K562 (cell line): ENCODE data around the gene SOHLH2.

Experiments used
- GATAD2B ChIP-seq: fragments of 450-650 bp; IDR thresholded peaks from 2 replicates; pipeline ENCODE4 v1.6.1; 2017; ENCODE audit warnings: mild to moderate bottlenecking, borderline replicate concordance
- NRF1 ChIP-seq, 2 experiments: fragments of 450-650 bp; IDR thresholded peaks in 1 of 2; conservative IDR thresholded peaks in 1 of 2; 2 replicates each; pipeline ENCODE4 v1.6.1; 2014; ENCODE audit warnings: mild to moderate bottlenecking in 2 of 2
- RAD21 ChIP-seq, 2 experiments: fragments of 250-450 bp in 1 of 2; fragments of 450-650 bp in 1 of 2; sonication (Bioruptor Pico) in 1 of 2; formaldehyde crosslinking in 1 of 2; IDR thresholded peaks in 1 of 2; conservative IDR thresholded peaks in 1 of 2; 2 replicates each; pipeline versions ENCODE4 v1.4.0 to v1.8.0; 2020 to 2022; ENCODE audit warnings: mild to moderate bottlenecking in 2 of 2, moderate library complexity in 1 of 2
- TRIM28 ChIP-seq: fragments of 450-650 bp; IDR thresholded peaks from 2 replicates; pipeline ENCODE4 v1.6.1; 2017
- YY1 ChIP-seq, 3 experiments: IDR thresholded peaks; 2 replicates each; pipeline ENCODE4 v1.6.1; 2011; ENCODE audit warnings: low read length in 2 of 3, mild to moderate bottlenecking in 2 of 3, moderate library complexity in 2 of 3, borderline replicate concordance in 1 of 3, control low read depth in 1 of 3, low read depth in 1 of 3; ENCODE audit not compliant: insufficient read depth in 3 of 3, insufficient replicate concordance in 2 of 3, control insufficient read depth in 1 of 3, insufficient read length in 1 of 3; ENCODE audit errors: extremely low read depth in 1 of 3
- ZNF217 ChIP-seq: sonication (generic); formaldehyde crosslinking; IDR thresholded peaks from 2 replicates; pipeline ENCODE4 v1.8.0; 2022; ENCODE audit warnings: mild to moderate bottlenecking, missing genetic modification reagents
- ZNF707 ChIP-seq: fragments of 250-450 bp; sonication (Bioruptor Pico); conservative IDR thresholded peaks from 2 replicates; pipeline ENCODE4 v1.8.0; 2022; ENCODE audit warnings: inconsistent platforms, mild to moderate bottlenecking, moderate library complexity
- TF ChIP-seq, protein P1 (sequence below): sonication (generic); formaldehyde crosslinking; IDR thresholded peaks from 2 replicates; pipeline ENCODE4 v1.9.0; 2022; ENCODE audit warnings: mild to moderate bottlenecking, missing genetic modification reagents
- TF ChIP-seq, protein P2 (sequence below): fragments of 250-450 bp; sonication (Bioruptor Pico); IDR thresholded peaks from 2 replicates; pipeline ENCODE4 v1.4.0; 2020; ENCODE audit warnings: mild to moderate bottlenecking
- TF ChIP-seq, protein P3 (sequence below): fragments of 250-450 bp; sonication (Bioruptor Pico); IDR thresholded peaks from 2 replicates; pipeline ENCODE4 v1.8.0; 2021; ENCODE audit warnings: mild to moderate bottlenecking, moderate library complexity

DNA sequence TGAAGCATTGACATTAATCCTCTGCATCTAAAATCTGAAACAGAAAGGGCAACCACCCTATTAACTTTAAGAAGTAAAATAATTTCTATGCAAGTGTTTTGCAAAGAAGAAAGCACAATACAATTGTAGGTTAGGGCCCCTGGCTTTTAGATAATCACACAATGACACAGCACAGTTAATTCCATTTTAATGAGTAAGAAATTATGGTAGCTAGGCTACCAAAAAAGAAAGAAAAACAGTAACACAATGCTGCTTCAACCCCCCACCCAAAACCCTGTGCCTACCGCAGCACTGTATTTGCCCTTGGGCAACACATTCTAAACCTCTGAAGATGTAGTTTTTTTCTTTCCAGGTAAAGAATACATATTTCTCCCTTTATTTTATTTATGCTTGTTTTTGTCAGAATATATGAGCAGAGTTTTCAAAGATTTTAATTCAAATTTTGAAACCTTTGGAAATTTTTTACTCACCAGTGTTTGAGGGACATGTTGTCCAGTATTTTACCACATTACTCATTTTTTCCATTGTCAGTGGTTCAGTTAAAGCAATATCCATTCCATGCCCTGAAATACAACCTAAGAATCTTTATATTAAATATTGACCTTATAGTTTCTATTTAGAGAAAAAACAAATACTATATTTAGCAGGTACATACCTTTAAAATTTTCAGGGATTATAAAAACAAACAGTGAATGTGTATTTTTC lies 21.1 kb downstream of the SOHLH2 start:
- TF ChIP-seq NRF1 (conservative IDR thresholded peaks at IDR 0.05 in 1 of 2, IDR thresholded peaks at IDR 0.05 in 1 of 2) (no peak), TRIM28 (no peak), GATAD2B (no peak), RAD21 (CRISPR knock-in tag; conservative IDR thresholded peaks at IDR 0.05 in 1 of 2, IDR thresholded peaks at IDR 0.05 in 1 of 2) (no peak), ZNF707 (no peak), ZNF217 (CRISPR knock-in tag) (no peak), YY1 (IDR thresholded peaks at IDR 0.05; ENCODE audit: borderline replicate concordance in 1 of 3, control insufficient read depth in 1 of 3, extremely low read depth in 1 of 3, insufficient read depth in 3 of 3, insufficient read length in 1 of 3, insufficient replicate concordance in 2 of 3, low read depth in 1 of 3, low read length in 2 of 3) (no peak)
- TF ChIP-seq, protein P1, sequence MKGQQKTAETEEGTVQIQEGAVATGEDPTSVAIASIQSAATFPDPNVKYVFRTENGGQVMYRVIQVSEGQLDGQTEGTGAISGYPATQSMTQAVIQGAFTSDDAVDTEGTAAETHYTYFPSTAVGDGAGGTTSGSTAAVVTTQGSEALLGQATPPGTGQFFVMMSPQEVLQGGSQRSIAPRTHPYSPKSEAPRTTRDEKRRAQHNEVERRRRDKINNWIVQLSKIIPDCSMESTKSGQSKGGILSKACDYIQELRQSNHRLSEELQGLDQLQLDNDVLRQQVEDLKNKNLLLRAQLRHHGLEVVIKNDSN (CRISPR knock-in tag), result no peak
- TF ChIP-seq, protein P2, sequence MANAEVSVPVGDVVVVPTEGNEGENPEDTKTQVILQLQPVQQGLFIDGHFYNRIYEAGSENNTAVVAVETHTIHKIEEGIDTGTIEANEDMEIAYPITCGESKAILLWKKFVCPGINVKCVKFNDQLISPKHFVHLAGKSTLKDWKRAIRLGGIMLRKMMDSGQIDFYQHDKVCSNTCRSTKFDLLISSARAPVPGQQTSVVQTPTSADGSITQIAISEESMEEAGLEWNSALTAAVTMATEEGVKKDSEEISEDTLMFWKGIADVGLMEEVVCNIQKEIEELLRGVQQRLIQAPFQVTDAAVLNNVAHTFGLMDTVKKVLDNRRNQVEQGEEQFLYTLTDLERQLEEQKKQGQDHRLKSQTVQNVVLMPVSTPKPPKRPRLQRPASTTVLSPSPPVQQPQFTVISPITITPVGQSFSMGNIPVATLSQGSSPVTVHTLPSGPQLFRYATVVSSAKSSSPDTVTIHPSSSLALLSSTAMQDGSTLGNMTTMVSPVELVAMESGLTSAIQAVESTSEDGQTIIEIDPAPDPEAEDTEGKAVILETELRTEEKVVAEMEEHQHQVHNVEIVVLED (CRISPR knock-in tag), result no peak
- TF ChIP-seq, protein P3, sequence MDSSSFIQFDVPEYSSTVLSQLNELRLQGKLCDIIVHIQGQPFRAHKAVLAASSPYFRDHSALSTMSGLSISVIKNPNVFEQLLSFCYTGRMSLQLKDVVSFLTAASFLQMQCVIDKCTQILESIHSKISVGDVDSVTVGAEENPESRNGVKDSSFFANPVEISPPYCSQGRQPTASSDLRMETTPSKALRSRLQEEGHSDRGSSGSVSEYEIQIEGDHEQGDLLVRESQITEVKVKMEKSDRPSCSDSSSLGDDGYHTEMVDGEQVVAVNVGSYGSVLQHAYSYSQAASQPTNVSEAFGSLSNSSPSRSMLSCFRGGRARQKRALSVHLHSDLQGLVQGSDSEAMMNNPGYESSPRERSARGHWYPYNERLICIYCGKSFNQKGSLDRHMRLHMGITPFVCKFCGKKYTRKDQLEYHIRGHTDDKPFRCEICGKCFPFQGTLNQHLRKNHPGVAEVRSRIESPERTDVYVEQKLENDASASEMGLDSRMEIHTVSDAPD (CRISPR knock-in tag), result no peak
